SK-N-DZ (cell line): ENCODE results near the gene POU5F1.

Experiments used
- DNase-seq: peaks from one replicate; pipeline ENCODE4 v3.0.0-alpha.2; 2015; ENCODE audit warnings: low spot score
- small RNA-seq, 2 experiments: library from RNA; depleted of rRNA; stranded (forward); fragments of <200 nt; gene quantifications; one replicate each; pipeline ENCODE3, GENCODE V24; 2014

Gene POU5F1

DNA sequence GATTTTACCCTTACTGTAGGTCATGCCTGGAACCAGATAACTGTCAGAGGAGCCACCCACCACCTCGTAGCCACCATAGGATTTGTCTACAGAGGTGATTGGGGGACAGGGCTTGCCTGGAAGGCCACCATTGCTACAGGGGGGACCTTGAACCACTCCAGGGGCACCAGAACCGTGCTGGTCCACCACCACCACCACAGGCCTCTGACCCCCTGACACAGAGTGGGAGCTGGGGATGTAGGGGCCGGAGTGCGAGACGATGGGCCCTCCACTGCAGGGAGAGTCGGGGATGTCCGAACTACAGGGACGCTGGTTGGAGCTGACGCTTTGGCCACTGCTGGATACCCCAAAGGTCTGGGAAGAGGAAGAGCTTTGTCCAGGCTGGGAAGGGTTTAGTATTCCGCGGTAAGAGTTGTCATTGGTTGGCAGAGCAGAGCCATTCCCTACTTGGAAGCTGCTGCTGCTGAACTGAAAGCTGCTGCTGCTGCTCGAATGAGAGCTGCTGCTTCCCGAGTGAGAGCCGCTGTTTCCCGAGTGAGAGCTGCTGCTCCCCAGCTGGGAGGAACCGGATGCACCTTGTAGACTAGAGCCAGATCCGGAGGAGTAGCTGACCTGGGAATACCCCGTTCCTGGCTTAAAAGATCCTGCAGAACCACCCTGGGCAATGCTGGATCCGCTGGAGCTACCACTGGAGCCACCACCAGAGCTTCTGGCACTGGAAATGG is 53.7 kb downstream of the POU5F1 start:
- DNase-seq = no peak

DNA sequence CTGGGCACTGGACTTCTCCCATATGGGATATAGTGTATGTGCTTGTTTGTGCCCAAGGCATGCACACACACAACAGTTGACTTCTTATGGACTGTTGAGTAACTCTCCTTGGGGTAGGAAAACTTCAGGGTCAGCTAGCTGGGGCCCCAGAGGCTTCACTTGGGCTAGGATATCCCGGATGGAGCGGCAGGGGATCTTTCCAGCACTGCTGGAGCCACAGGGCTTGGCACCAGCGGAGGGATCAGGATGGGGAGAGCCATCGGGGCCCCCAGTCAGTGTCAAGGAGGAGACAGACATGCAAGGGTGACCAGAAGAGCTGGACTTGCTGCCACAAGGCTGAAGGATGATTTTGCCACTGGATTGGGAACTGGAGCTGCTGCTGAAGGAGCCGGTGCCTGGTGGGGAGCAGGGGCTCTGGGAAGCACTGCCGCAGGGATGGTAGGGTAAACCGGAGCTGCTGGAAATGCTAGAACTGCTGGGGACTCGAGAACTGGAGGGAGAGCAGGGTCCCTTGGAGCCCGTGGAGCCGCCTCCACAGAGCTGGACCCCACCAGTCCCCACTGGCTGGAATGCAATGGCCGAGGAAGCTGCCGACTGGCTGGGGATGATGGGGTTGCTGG is 54.4 kb downstream of the POU5F1 start:
- no peak for DNase-seq

GRCh38 chr6:31114970-31115849 is 55.3 kb downstream of the POU5F1 start:
- no peak for DNase-seq

DNA sequence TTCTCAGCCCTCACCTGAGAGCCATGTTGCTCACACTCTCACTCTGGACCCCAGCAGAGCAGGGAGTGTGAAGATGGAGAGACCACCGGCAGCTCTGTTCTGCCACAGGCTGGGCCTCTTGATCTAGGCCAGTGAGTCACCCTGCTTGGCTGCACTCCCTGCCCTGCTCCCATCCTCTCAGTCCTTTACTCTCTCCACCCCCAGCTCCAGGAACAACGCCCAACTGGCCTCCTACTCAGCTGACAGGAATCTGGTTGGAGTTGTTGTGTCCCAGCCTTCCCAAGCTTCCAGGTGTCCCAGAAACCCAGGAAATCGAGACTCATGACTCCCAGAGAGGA is 56.0 kb downstream of the POU5F1 start, which contains the start of gene PSORS1C1:
TSS of gene PSORS1C1 (plus strand) at position 260 of the 338 bp plus-strand sequence. CDS start 14,833 bp downstream, outside the sequence.
- no peak for DNase-seq

Small RNAs within 50 kb of the gene (small RNA-seq; reads per million reads assigned to genes)
- 0 reads per million in 2 experiments for gene POLR2LP1
